HK-2 (cell line): Measurements from ENCODE around the gene SRXN1.
A peak's percentile ranks its signal among the peaks of the same experiment; 100 is the strongest.

Experiments
- DNase-seq: peaks from one replicate; pipeline ENCODE4 v3.0.0-alpha.2; 2018; ENCODE audit not compliant: unreplicated experiment

Gene SRXN1

GRCh38 chr20:635893-636338, 17.1 kb downstream of the SRXN1 start:
- no peak for DNase-seq

GRCh38 chr20:635028-635892, 17.7 kb downstream of the SRXN1 start:
- no peak for DNase-seq

GRCh38 chr20:634148-634925, 18.7 kb downstream of the SRXN1 start:
- DNase-seq = no peak

GRCh38 chr20:631101-631500, 21.9 kb downstream of the SRXN1 start:
- DNase-seq = no peak

- no peak for DNase-seq
These were observed 26.4 kb downstream of the SRXN1 start for GRCh38 chr20:626579-626978.

GRCh38 chr20:625360-625932, 27.6 kb downstream of the SRXN1 start:
- no peak for DNase-seq

GRCh38 chr20:623704-624103, 29.3 kb downstream of the SRXN1 start:
- DNase-seq = no peak

- DNase-seq = no peak
These were observed 30.0 kb downstream of the SRXN1 start for GRCh38 chr20:623021-623420.

- no peak for DNase-seq
These were observed 30.8 kb downstream of the SRXN1 start for GRCh38 chr20:622161-622560.

- peak; percentile 27 for DNase-seq
These were observed 31.8 kb downstream of the SRXN1 start for GRCh38 chr20:621125-621756.

GRCh38 chr20:620246-620645, 32.8 kb downstream of the SRXN1 start:
- DNase-seq = no peak

- no peak for DNase-seq
These were observed 34.0 kb downstream of the SRXN1 start for GRCh38 chr20:618980-619379.

- no peak for DNase-seq
These were observed 34.9 kb downstream of the SRXN1 start for GRCh38 chr20:617934-618690.

- DNase-seq = no peak
These were observed 37.5 kb downstream of the SRXN1 start for GRCh38 chr20:615514-615913.

- no peak for DNase-seq
These were observed 41.2 kb downstream of the SRXN1 start for GRCh38 chr20:611843-612185.

GRCh38 chr20:611047-611842, 41.8 kb downstream of the SRXN1 start:
- no peak for DNase-seq

- peak; percentile 60 for DNase-seq
These were observed 42.6 kb downstream of the SRXN1 start, which contains the start of gene TCF15 for GRCh38 chr20:610130-611046. Gene TCF15, minus strand, starts transcription at chr20:610309. Its CDS starts 72 bp downstream, at chr20:610237.

GRCh38 chr20:609371-609964, 43.5 kb downstream of the SRXN1 start:
- DNase-seq = no peak

- DNase-seq = no peak
These were observed 44.0 kb downstream of the SRXN1 start for GRCh38 chr20:608970-609369.
